Stimulated activated effector memory CD8-positive, alpha-beta T cell treated with anti-CD3 and anti-CD28 coated beads, Interleukin-12 subunit alpha, Interleukin-12 subunit beta, amount 100 ng/mL, for 72 hours (primary cell): ENCODE data around the gene TARBP2.

ENCODE experiments used
- ATAC-seq: fragments of 150-1000 bp; cut with Tn5 transposase; 2 replicates; pipeline ENCODE4 v1.10.0; 2021
- DNase-seq, 2 donors: peaks; one replicate each; pipeline ENCODE4 v3.0.0; 2021 to 2022; ENCODE audit warnings: low spot score in 2 of 2
- H3K27ac Mint-ChIP-seq: one replicate; pipeline ENCODE4 v1.8.0; 2022; ENCODE audit warnings: mild to moderate bottlenecking, mixed read lengths
- H3K36me3 Mint-ChIP-seq: one replicate; pipeline ENCODE4 v1.8.0; 2022; ENCODE audit warnings: mild to moderate bottlenecking, mixed read lengths
- H3K4me1 Mint-ChIP-seq: one replicate; pipeline ENCODE4 v1.8.0; 2022; ENCODE audit warnings: mixed read lengths
- H3K4me3 Mint-ChIP-seq: one replicate; pipeline ENCODE4 v1.8.0; 2022; ENCODE audit warnings: mild to moderate bottlenecking, mixed read lengths
- H3K9me3 Mint-ChIP-seq: one replicate; pipeline ENCODE4 v1.8.0; 2022; ENCODE audit warnings: mixed read lengths

Gene TARBP2

GRCh38 chr12:53510181-53510812 lies 9.2 kb downstream of the TARBP2 start:
- H3K36me3 Mint-ChIP-seq = peaks cover 54% of the 10 kb centered on the region
- no peak for DNase-seq
- peak overlapping the region; percentile 77 for H3K27ac Mint-ChIP-seq
- no peak overlapping the region for H3K4me3 Mint-ChIP-seq
- H3K4me1 Mint-ChIP-seq = peaks cover 13% of the 10 kb centered on the region
- no peaks in the 10 kb centered on the region for H3K9me3 Mint-ChIP-seq
- no peak for ATAC-seq

GRCh38 chr12:53513712-53514410 lies 12.8 kb downstream of the TARBP2 start:
- no peak for ATAC-seq

GRCh38 chr12:53514628-53515290 lies 13.7 kb downstream of the TARBP2 start:
- ATAC-seq = no peak
- Mint-ChIP-seq H3K27ac (peak overlapping the region; percentile 32), H3K9me3 (no peaks in the 10 kb centered on the region)

More at GRCh38 chr12:53513712-53514410, 12.8 kb downstream of the TARBP2 start:
- no peak for DNase-seq
- H3K9me3 Mint-ChIP-seq = no peaks in the 10 kb centered on the region
- peaks cover 65% of the 10 kb centered on the region for H3K36me3 Mint-ChIP-seq
- peaks cover under 1% of the 10 kb centered on the region for H3K4me1 Mint-ChIP-seq
- no peak overlapping the region for H3K4me3 Mint-ChIP-seq
- H3K27ac Mint-ChIP-seq = peak overlapping the region; percentile 32

GRCh38 chr12:53515291-53515680 lies 14.2 kb downstream of the TARBP2 start:
- Mint-ChIP-seq H3K9me3 (no peaks in the 10 kb centered on the region), H3K36me3 (peaks cover 77% of the 10 kb centered on the region), H3K4me1 (no peaks in the 10 kb centered on the region), H3K27ac (peak overlapping the region; percentile 32), H3K4me3 (no peak overlapping the region)
- ATAC-seq (no peak), DNase-seq (no peak)

More at GRCh38 chr12:53514628-53515290, 13.7 kb downstream of the TARBP2 start:
- peaks cover 74% of the 10 kb centered on the region for H3K36me3 Mint-ChIP-seq
- H3K4me3 Mint-ChIP-seq = no peak overlapping the region
- no peak for DNase-seq
- no peaks in the 10 kb centered on the region for H3K4me1 Mint-ChIP-seq

GRCh38 chr12:53516758-53517455 lies 15.8 kb downstream of the TARBP2 start:
- Mint-ChIP-seq H3K27ac (peak overlapping the region; percentile 32), H3K4me3 (no peak overlapping the region), H3K4me1 (no peaks in the 10 kb centered on the region), H3K36me3 (peaks cover 86% of the 10 kb centered on the region), H3K9me3 (no peaks in the 10 kb centered on the region)
- DNase-seq = no peak
- ATAC-seq = no peak

GRCh38 chr12:53518381-53518780 lies 17.3 kb downstream of the TARBP2 start:
- H3K4me1 Mint-ChIP-seq = no peaks in the 10 kb centered on the region
- peaks cover 96% of the 10 kb centered on the region for H3K36me3 Mint-ChIP-seq
- ATAC-seq = no peak
- no peak overlapping the region for H3K27ac Mint-ChIP-seq
- H3K9me3 Mint-ChIP-seq = no peaks in the 10 kb centered on the region
- DNase-seq = no peak
- no peak overlapping the region for H3K4me3 Mint-ChIP-seq

- Mint-ChIP-seq H3K36me3 (peaks cover 96% of the 10 kb centered on the region), H3K4me1 (no peaks in the 10 kb centered on the region), H3K9me3 (no peaks in the 10 kb centered on the region), H3K4me3 (no peak overlapping the region), H3K27ac (peak overlapping the region; percentile 45)
- ATAC-seq (no peak), DNase-seq (no peak)
These were observed 22.0 kb downstream of the TARBP2 start for GRCh38 chr12:53523131-53523530.

- H3K36me3 Mint-ChIP-seq = peaks cover 96% of the 10 kb centered on the region
- no peaks in the 10 kb centered on the region for H3K9me3 Mint-ChIP-seq
These were observed 23.4 kb downstream of the TARBP2 start for GRCh38 chr12:53524476-53524875.

GRCh38 chr12:53530061-53530460 lies 29.0 kb downstream of the TARBP2 start:
- Mint-ChIP-seq H3K36me3 (peaks cover 96% of the 10 kb centered on the region), H3K9me3 (no peaks in the 10 kb centered on the region), H3K4me1 (no peaks in the 10 kb centered on the region), H3K27ac (no peak overlapping the region), H3K4me3 (no peak overlapping the region)
- ATAC-seq (no peak), DNase-seq (no peak)

More at GRCh38 chr12:53524476-53524875, 23.4 kb downstream of the TARBP2 start:
- no peak for ATAC-seq
- H3K27ac Mint-ChIP-seq = peak overlapping the region; percentile 58
- H3K4me1 Mint-ChIP-seq = no peaks in the 10 kb centered on the region
- H3K4me3 Mint-ChIP-seq = no peak overlapping the region
- no peak for DNase-seq

GRCh38 chr12:53530920-53531319 lies 29.8 kb downstream of the TARBP2 start:
- Mint-ChIP-seq H3K27ac (no peak overlapping the region), H3K9me3 (no peaks in the 10 kb centered on the region), H3K4me3 (no peak overlapping the region), H3K4me1 (no peaks in the 10 kb centered on the region), H3K36me3 (peaks cover 96% of the 10 kb centered on the region)
- no peak for DNase-seq
- ATAC-seq = no peak

- H3K4me3 Mint-ChIP-seq = no peak overlapping the region
- H3K27ac Mint-ChIP-seq = peak overlapping the region; percentile 15
- H3K9me3 Mint-ChIP-seq = no peaks in the 10 kb centered on the region
- no peak for DNase-seq
- peaks cover 98% of the 10 kb centered on the region for H3K36me3 Mint-ChIP-seq
- no peak for ATAC-seq
- H3K4me1 Mint-ChIP-seq = no peaks in the 10 kb centered on the region
These were observed 30.9 kb downstream of the TARBP2 start for GRCh38 chr12:53532021-53532420.

GRCh38 chr12:53532524-53533445 lies 31.7 kb downstream of the TARBP2 start:
- Mint-ChIP-seq H3K4me3 (no peak overlapping the region), H3K27ac (peak overlapping the region; percentile 15), H3K4me1 (no peaks in the 10 kb centered on the region), H3K36me3 (peaks cover 100% of the 10 kb centered on the region), H3K9me3 (no peaks in the 10 kb centered on the region)
- DNase-seq = no peak
- no peak for ATAC-seq

- Mint-ChIP-seq H3K27ac (no peak overlapping the region), H3K9me3 (no peaks in the 10 kb centered on the region), H3K4me3 (no peak overlapping the region), H3K36me3 (peaks cover 98% of the 10 kb centered on the region), H3K4me1 (no peaks in the 10 kb centered on the region)
- ATAC-seq (no peak), DNase-seq (no peak)
These were observed 32.4 kb downstream of the TARBP2 start for GRCh38 chr12:53533471-53533870.

GRCh38 chr12:53536962-53537361 lies 35.9 kb downstream of the TARBP2 start:
- Mint-ChIP-seq H3K27ac (no peak overlapping the region), H3K9me3 (no peaks in the 10 kb centered on the region), H3K36me3 (peaks cover 98% of the 10 kb centered on the region), H3K4me3 (no peak overlapping the region), H3K4me1 (no peaks in the 10 kb centered on the region)
- no peak for DNase-seq
- no peak for ATAC-seq
